ENCODE data around the gene SERP1. TPM values are rescaled to one million over a fixed set of nuclear protein-coding genes. Genes with fewer than 3 reads are reported as not detected.

The SERP1 gene
- total RNA-seq, 4 donors from 2014 or later = 137 to 273 (median 206) TPM

DNA sequence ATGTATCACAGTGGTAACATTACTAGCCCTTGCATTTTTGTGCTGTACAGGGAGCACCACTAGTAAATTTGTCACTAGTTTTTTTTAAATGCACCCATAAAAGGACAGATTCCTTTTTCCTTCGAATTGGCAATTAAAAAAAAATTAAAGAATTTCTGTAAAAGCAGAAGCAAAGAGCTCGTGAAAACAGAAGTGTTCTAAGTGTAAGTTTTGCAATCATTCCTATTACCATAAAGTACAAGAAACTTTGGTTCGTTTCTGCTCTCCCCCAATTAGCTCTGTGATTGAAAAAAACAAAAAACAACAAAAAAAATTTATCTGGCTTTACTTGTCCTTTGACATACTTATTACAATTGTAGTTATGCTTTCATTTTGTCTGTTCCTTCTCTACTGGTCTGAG lies 5.3 kb downstream of the SERP1 start:
- no peak for DNase-seq

DNA sequence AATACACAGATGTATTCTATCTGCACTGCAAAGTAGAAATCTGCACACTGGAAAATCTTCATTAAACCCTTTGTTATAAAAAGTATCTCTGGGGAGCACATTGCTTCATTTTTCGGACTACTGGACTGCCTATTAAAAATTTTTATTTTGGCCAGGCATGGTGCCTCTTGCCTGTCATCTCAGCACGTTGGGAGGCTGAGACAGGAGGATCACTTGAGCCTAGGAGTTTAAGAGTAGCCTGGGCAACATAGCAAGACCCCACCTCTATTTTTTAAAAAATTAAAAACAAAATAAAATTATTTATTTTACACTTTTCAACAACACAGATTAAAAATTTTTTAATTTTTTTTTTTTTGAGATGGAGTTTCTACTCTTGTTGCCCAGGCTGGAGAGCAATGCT lies 6.0 kb downstream of the SERP1 start:
- H3K9me3 ChIP-seq = no peaks in the 10 kb centered on the region
- no peak for TF ChIP-seq POLR2A (IDR thresholded peaks at IDR 0.05)
- TF ChIP-seq, protein P1, sequence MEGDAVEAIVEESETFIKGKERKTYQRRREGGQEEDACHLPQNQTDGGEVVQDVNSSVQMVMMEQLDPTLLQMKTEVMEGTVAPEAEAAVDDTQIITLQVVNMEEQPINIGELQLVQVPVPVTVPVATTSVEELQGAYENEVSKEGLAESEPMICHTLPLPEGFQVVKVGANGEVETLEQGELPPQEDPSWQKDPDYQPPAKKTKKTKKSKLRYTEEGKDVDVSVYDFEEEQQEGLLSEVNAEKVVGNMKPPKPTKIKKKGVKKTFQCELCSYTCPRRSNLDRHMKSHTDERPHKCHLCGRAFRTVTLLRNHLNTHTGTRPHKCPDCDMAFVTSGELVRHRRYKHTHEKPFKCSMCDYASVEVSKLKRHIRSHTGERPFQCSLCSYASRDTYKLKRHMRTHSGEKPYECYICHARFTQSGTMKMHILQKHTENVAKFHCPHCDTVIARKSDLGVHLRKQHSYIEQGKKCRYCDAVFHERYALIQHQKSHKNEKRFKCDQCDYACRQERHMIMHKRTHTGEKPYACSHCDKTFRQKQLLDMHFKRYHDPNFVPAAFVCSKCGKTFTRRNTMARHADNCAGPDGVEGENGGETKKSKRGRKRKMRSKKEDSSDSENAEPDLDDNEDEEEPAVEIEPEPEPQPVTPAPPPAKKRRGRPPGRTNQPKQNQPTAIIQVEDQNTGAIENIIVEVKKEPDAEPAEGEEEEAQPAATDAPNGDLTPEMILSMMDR (IDR thresholded peaks at IDR 0.05) = no peak
- H3K36me3 ChIP-seq = peaks cover 0 to 33% (median 3%) of the 10 kb centered on the region in 3 donors
- intact Hi-C loops (cut with DNase I) = loop anchor here (10.0 kb wide), 1 partner anchor 135 kb away; the partner anchor contains the start of gene TSC22D2
- H3K4me1 ChIP-seq = peaks cover 0 to 24% (median 13%) of the 10 kb centered on the region in 3 donors
- WGBS, 2 donors = 75 to 80% methylated on average over 2 of the region's 2 CpGs
- no peak overlapping the region for H3K27ac ChIP-seq
- no peak overlapping the region for H3K4me3 ChIP-seq
- no peaks in the 10 kb centered on the region for H3K27me3 ChIP-seq
- DNase-seq = no peak

More for the DNA sequence above, 5.3 kb downstream of the SERP1 start:
- H3K4me3 ChIP-seq = no peak overlapping the region
- intact Hi-C loops (cut with DNase I) = loop anchor here (10.0 kb wide), 1 partner anchor 136 kb away; the partner anchor contains the start of gene TSC22D2
- H3K4me1 ChIP-seq = peaks cover 0 to 25% (median 13%) of the 10 kb centered on the region in 3 donors
- 75 to 81% methylated on average over 3 of the region's 3 CpGs for WGBS, 2 donors
- no peak overlapping the region for H3K27ac ChIP-seq
- H3K36me3 ChIP-seq = peaks cover 0 to 33% (median 3%) of the 10 kb centered on the region in 3 donors
- H3K9me3 ChIP-seq = no peaks in the 10 kb centered on the region
- no peak for TF ChIP-seq POLR2A (IDR thresholded peaks at IDR 0.05)
- TF ChIP-seq, protein P1 (IDR thresholded peaks at IDR 0.05) = no peak
- no peaks in the 10 kb centered on the region for H3K27me3 ChIP-seq

DNA sequence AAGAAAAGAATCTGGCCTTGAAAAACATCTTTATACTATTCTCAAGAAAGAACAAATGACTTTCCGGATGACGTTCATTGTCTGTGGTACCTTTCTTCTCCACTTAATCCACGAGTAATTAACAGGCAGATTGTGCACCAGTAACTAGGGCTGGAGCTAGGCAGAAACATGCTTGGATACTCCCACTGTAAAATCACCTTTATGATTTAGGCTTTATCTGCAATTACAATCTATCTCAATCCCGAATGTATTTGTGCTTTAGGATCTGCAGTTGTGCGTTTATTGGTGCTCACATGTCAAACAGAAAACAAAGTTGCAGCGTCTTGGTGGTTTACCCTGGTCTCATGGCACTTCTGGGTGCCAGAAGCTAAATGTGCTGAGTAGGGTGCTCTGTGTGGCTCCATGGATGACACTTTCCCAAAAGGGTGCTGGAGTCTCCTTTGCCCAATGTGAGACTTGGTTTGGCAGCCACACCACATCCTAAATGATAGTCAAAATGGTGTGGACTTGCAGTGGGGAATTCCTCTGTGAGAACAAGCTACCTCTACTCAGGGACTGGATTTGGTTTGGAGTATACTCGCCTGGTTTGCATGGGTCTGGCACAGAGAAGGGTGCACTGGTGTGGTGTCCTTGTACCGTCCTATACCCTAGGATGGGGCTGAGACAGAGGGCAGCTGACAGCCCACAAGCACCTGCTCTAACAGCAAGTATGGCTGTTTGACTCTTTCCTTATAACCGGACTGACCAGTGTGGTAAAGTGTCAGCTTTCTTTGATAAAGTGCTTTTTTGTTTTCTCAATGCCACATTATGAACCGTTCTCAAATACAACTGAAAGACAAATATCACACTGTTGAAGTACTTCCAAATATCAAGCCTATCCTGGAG lies 7.7 kb downstream of the SERP1 start:
- Histone ChIP-seq H3K9me3 (no peaks in the 10 kb centered on the region), H3K27me3 (no peaks in the 10 kb centered on the region), H3K27ac (no peak overlapping the region), H3K4me3 (no peak overlapping the region), H3K4me1 (peaks cover 0 to 7% (median 3%) of the 10 kb centered on the region in 3 donors), H3K36me3 (peaks cover 0 to 25% (median 3%) of the 10 kb centered on the region in 3 donors)
- no peak for TF ChIP-seq POLR2A (IDR thresholded peaks at IDR 0.05)
- TF ChIP-seq, protein P1 (IDR thresholded peaks at IDR 0.05) = no peak
- whole genome bisulfite sequencing, 2 donors = 67 to 78% methylated on average over 10 of the region's 10 CpGs
- DNase-seq = no peak
- intact Hi-C loops (cut with DNase I) = no loop called here

DNA sequence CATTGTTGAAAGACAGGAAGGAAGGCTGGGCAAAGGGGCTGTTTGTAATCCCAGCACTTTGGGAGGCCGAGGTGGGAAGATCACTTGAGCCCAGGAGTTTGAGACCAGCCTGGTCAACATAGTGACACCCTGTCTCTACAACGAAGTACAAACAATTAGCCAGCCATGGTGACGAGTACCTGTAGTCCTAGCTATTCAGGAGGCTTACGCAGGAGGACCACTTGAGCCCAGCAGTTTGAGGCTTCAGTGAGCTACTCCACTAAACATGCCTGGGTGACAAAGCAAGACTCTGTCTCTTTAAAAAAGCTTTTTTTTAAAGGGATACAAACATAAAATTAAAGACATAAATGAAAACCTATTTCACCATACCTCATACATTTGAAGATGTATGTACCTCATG lies 11.1 kb downstream of the SERP1 start:
- WGBS, 2 donors = 76 to 80% methylated on average over 4 of the region's 4 CpGs
- no peaks in the 10 kb centered on the region for H3K36me3 ChIP-seq
- no peak overlapping the region for H3K27ac ChIP-seq
- no peaks in the 10 kb centered on the region for H3K4me1 ChIP-seq
- no peak overlapping the region for H3K4me3 ChIP-seq
- no peak for TF ChIP-seq POLR2A (IDR thresholded peaks at IDR 0.05)
- TF ChIP-seq, protein P1 (IDR thresholded peaks at IDR 0.05) = no peak
- DNase-seq = no peak
- intact Hi-C loops (cut with DNase I) = no loop called here
- no peaks in the 10 kb centered on the region for H3K27me3 ChIP-seq
- H3K9me3 ChIP-seq = no peaks in the 10 kb centered on the region

DNA sequence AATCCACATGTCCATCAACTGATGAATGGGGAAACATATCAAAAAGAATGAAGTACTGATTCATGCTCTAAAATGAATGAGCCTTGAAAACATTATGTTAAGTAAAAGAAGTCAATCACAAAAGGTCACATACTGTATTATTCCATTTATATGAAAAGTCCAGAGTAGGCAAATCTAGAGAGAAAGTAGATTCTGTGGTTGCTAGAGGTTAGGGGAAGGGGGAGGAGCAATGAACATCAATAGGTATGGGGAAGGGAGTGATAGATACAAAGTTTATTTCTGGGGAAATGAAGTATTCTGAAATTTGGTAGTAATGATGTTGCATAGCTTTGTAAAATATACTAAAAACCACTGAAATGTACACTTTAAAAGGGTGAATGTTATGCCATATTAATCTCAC lies 14.5 kb downstream of the SERP1 start:
- no peak for DNase-seq
- Histone ChIP-seq H3K36me3 (no peaks in the 10 kb centered on the region), H3K4me3 (no peak overlapping the region), H3K4me1 (no peaks in the 10 kb centered on the region), H3K27me3 (no peaks in the 10 kb centered on the region), H3K9me3 (no peaks in the 10 kb centered on the region), H3K27ac (no peak overlapping the region)
- TF ChIP-seq, protein P1 (IDR thresholded peaks at IDR 0.05) = no peak
- intact Hi-C loops (cut with DNase I) = no loop called here
